ENCODE data around the gene MAP1LC3B.

MAP1LC3B gene

DNA sequence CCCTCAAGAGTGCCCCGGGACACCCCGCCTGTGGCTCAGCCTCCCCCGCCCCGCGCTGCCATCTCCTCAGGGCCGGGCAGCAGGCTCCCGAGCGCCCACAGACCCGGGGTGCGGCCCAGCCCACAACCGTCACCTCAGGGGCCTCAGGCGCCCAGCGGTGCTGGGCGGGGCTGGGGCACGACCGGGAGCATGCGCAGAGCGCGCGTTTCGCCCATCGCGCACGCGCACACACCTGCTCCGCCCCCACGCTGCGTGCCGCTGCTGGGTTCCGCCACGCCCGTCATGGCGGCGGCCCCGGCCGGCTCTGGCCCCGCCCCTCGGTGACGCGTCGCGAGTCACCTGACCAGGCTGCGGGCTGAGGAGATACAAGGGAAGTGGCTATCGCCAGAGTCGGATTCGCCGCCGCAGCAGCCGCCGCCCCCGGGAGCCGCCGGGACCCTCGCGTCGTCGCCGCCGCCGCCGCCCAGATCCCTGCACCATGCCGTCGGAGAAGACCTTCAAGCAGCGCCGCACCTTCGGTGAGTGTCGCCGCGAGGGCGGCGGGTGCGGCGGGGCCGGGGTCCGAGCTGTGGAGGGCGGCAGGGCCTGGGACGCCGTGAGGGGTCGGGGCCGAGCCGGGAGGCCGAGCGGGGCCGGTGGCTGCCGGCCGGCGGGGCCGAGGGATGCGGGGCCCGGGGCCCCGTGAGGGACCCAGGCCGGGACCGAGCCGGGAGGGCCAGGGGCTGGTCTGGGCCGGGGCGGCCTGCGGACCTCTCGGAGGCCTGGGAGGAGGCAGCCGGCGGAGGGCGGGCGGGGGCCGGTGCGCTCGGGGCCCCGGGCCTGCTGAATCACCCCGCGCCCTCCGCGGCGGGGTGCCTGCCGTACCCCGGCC is at the start of gene MAP1LC3B:
Gene MAP1LC3B, plus strand, starts transcription at position 387 of the 871 bp plus-strand sequence. Its CDS starts 92 bp downstream, at position 479.
- peak; percentile 98 for DNase-seq

DNA sequence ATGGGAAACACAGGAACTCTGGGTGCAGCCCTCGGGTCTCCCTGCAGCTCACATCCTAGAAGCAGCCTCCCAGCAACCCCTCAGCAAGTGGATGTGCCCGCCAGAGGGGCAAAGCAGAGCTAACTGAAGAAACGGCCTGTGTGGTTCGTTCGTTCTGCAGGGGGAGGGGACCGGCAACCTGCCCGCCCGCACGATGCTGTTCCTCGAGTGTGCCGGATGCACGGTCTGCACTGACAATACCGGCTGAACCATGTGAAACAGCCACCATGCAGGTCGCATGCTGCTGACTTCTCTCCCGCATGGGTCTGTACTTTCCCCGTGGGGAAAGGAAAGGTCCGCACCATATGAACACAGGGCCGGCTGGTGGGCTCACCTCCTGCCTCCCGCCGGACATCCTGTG is 49.6 kb upstream of the MAP1LC3B start:
- DNase-seq: no peak

DNA sequence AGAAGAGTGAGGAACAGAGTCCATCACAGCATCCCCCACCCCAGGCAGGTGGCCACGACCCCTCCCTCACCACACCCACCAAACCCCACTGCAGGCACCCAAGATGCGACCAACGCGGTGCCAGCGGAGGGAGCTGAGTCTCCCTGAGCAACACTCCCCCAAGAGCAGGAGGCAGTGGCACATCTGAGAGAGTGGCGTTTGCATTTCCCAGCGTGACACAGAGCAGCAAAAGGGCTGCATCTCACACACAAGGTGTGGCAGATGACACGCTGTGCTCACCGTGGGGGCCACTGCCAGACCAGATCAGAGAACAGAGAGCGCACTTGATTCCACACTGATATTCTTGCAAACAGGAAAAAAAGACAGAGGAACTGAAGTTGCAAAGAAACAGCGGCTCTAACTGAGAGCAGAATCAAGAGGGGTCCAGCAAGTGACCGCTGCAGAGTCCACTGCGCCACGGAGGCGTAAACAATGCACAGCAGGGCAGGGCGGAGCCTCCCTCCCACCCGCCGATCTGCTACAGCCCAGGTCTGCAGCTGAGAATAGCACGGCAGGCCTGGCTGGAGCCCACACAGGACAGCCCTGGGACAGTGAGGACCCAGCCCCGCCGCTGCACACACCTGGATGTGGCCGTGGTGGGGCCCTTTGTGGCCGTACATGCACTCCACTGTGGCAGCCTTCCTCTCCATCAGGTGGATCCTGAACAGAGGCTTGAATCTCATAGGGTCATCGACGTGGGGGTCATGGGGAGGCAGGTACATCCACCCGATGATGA is 49.0 kb upstream of the MAP1LC3B start:
- DNase-seq: no peak

DNA sequence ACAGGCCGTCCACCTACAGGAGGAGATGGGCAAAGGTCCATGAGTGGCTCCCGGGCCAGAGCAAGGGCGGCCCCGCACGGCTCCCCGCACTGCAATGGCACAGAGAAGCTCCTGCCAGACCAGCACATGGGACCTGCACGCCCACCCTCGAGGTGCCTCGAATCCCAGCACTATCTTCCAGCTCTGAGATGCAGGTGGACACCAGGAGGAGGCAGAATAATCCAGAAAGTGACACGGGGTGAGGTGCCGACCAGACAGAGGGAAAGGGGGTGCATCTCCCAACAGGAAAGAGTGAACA is 48.4 kb upstream of the MAP1LC3B start:
- DNase-seq: no peak

DNA sequence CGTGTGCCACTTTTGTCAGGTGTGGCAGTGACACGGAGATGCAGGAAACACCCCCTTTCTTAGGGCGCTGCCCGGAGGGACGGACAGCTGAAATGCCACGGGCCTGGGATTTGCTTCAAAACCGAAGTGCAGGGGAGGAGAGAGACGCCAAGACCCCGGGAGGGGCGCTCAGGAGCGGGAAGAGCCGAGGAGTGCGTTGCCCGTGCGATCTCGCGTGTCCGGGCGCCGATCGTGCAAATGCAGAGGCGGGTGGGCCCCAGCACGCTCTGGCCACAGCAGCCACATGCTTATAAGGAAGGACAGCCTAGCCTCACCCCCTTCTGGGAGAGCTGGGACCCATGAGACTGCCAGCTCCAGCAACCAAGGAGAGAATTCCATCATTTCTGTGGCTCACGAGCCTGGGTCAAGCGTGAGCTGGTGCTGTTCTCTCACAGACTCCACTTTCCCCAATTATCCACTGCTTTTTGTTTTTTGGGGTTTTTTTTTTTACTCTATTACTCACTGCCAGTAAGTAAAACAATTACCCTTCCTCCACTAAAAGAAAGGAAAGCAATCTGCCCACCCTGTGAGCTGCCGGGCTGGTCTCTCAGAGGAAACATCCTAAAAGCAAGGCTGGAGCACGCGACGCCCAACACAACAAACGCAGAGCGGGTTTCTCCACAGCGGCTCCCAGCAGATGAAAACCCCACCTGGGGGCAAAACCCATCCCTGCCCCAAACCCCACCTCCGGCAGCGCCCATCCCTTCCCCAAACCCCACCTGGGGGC is 47.8 kb upstream of the MAP1LC3B start:
- DNase-seq: no peak

DNA sequence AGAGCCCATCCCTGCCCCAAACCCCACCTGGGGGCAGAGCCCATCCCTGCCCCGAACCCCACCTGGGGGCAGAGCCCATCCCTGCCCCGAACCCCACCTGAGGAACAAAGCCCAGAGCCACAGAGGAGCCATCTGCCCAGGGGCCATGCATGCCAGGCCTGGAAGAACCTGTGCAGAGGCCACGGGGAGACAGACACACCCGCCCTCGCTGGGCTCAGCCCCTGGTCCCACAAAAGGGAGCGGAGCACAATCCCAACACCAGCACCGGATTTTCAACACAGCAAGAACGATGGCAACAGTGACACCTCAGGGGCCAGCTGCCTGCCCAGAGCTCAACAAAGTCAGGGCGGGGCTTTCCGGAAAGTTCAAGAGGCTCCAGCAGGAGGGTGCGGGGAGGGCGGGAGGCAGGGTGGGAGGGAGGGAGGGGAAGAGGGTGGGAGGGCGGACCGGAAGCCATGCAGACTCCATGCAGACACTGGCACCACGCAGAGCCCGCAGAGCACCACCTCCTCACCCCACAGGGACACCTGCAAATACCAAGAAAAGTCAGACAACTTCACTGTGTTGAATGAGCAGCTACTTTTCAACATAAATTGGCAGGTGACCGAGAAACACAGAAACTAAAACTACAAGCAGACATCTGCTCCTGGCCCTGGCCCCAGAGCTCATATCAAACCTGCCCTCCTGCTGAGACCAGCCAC is 47.1 kb upstream of the MAP1LC3B start:
- DNase-seq: peak; percentile 37

DNA sequence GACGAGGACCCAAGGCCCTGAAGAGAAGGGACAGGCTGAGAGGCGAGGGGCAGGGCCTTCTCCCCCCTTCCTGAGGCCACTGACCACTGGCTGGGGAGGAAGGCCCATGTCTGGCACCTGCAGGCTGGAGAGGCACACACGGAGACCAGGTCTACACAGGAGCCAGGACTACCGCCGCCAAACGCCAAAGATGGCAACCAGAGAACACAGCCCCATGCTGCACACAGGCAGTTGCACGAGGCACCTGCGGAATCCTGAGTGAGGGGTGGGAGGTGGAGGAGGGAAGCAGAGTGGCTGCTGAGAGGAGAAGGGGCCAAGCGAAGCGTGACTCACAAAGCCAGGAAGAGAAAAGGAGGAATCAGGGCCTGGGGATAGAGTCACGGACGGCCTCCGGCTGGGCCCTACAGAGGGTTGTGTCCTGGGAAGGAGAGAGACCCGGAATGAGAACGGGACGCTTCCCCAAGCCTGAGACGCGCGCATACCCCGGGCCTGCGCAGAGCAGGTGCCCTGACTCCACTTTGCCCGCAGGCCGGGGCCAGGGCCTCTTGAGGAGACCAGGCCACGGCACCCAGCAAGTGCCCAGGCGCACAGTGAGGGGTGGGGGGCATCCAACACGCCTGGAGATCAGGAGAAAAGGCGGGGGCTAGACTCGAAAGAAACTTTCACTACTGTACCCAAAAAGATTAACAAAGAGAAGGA is 46.3 kb upstream of the MAP1LC3B start:
- no peak for DNase-seq

DNA sequence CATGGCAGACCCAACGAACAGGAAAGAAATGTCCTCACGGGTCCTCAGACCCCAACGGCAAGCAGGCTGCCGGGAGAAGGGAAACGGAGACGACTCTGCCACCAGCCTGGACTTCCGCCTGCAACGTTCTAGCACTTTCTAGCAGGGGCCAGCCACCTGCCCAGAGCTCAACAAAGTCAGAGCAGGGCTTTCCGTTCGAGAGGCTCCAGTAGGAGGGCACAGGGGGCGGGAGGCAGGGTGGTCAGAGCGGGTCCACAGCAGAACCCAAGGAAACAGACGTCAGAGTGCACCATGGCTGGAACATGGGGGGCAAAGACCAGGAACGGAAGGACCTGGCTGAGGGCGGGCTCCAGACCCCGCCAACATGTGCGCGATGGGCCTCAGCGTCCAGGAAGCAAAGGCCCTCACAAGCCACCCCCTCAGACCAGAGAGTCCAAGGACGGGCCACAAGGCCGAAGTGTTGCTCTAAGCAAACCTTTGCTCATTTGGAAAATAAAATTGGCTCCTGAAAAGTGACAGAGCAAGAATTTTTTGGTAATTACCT is 45.5 kb upstream of the MAP1LC3B start:
- no peak for DNase-seq

DNA sequence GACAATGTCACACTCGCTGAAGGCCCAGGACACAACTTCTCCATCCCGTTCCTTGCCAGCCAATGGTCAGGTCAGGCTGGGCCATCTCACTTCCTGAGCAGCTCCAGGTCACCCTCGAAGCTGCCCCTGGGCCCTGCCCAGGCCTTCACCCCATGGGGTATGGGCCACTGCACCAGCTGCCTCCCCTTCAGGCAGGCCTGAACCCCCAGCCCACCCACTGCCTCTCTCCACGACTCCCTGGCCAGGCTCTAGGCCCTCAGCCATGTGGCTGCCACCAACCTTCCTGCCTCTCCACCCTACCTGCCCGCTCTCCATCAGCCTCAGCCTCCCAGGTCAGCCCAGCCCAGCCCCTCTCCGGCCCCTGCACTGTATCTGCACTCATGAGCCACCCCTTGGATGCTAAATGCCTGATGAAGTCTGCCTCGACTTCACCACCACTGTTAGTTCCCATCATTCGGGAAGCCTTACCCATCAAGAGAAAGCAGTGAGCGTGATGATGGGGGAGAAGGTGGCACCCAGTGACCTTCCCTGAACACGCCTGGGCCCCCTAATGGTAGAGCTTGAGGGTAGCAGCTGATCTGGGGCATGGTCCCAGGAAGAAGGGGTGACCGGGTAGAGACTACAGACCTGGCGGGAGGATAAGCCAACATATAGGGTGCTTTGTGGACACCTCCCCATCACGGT is 44.1 kb upstream of the MAP1LC3B start:
- no peak for DNase-seq

DNA sequence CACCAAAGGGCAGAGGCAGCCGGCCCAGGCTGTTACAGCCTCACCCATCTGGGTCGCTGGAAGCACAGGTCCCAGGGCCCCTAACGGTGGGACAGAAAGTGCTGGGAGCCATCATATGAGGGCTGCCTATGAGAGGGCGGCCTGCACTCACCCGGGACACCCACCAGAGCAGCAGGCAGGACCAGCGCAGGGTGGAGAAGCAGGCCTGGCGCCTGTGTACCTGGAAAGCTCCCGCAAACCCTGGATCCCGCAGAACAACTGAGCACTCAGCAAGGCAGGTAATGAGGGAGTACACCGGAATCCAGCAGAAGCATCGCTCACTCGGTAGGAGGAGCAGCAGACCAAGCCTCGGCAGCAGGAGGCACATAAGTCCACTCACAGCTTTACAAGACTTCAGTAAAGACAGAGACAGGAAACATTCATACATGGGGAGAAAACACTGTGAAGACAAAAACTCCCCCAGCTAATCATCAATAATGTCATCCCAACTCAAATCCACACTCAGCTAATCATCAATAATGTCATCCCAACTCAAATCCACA is 43.4 kb upstream of the MAP1LC3B start:
- no peak for DNase-seq

DNA sequence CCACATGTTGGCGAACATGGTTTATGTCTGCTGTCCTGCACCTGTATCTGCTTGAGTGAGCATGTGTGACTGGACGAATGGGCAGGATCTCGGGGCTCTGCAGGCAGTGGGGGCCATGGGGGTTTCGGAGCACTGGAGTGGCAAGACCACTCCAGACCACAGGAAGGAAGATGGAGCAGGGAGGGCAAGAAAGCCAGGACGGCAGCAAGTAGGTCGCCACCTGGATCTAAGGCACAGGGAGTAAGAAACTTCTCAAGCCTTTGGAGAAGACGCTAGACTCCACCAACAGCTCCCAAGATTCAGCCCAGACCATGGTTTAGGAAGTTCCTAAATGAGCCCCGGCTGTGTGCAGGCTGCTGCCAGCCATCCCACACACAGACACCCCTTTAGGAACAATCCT is 42.1 kb upstream of the MAP1LC3B start:
- DNase-seq: no peak

DNA sequence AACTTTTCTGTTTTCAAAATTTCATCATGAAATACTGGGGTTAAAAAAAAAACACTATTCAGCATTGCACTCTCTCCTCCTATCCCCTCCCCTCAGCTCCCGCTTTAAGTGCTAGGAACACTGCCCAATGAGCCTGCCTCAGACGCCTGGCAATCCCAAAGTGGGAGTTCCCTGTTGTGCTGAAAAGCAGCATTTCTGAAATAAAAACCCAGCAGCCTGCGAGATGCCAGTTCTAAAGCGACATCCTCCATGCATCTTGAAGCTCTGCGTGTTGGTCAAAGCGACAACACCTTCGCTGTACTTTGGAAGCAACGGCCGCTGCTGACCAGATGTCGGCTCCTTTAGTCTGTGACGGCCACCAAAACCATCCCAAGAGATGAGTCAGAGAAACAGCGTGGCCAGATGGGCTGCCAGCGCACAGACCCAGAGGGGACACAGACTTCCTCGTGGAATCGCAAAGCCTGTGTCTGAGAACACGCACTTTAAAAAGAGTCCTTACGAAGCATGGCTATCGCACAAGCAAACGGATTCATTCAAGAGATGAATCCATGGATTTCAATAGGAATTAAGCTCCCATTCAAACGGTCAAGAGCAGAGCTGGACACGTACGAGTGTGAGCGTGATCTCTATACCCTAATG is 41.3 kb upstream of the MAP1LC3B start:
- DNase-seq: no peak

DNA sequence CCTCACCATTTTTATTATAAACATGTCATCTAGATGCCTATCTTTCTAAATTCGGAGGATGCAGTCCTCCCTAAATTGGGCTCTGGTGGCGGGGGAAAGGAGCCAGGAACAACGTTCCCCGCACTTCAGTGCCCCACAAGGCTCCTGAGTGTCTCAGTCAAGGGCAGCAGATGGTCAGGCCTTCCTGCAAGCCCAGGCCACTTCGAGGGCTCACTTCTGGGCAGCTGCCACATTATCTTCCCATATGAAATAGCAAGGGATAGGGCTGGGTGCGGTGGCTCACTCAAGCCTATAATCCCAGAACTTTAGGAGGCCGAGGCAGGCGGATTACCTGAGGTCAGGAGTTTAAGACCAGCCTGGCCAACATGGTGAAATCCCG is 40.8 kb upstream of the MAP1LC3B start:
- DNase-seq: no peak

DNA sequence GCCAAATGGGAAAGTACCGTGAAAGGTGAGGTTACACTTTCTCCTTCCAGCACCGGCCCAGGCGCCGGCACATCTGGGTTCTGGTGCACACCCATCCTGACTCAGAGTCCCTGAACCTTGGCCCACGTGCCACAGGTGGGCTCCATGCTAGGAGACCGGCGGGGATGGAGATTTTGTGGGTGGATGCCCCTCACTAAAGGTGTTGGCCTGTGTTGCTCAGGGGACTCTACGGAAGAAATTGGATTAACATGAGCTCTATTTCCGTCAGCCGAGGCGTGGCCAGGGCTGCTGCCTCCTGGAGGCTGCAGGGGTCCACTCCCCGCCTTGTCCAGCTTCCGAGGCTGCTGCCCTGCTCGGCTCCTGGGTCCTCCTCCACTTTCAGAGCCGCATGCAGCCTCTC is 39.3 kb upstream of the MAP1LC3B start:
- no peak for DNase-seq

DNA sequence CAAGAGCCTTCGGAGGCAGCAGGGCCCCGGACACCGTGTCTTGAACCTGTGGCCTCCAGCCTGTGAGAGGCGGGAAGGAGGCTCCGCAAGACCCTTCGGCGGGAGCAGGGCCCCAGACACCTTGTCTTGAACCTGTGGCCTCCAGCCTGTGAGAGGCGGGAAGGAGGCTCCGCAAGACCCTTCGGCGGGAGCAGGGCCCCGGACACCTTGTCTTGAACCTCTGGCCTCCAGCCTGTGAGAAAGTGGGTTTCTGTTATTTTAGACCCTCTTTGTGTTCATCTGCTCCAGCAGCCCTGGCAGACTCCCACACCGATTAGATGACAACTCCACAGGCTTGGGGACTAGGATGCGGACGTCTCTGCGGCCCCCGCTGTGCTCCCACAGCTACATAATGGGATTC is 38.5 kb upstream of the MAP1LC3B start:
- DNase-seq: no peak

DNA sequence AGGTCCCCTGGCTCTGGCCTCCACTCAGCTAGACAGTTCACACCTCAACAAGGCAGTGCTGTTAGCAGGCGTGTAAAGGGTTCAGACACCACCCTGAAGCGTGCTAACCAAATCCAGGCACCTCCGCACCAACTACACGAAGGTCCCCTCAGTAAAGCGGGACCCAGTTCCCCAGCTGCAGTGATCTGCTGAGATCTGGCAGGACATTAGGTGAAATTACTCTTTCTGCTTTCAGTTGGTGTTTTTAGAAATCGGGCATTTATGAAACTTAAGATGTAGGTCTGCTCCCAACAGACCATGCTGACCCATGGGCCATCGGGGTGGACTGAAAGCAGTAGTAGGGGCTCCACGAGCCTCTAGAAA is 35.7 kb upstream of the MAP1LC3B start:
- DNase-seq: no peak

DNA sequence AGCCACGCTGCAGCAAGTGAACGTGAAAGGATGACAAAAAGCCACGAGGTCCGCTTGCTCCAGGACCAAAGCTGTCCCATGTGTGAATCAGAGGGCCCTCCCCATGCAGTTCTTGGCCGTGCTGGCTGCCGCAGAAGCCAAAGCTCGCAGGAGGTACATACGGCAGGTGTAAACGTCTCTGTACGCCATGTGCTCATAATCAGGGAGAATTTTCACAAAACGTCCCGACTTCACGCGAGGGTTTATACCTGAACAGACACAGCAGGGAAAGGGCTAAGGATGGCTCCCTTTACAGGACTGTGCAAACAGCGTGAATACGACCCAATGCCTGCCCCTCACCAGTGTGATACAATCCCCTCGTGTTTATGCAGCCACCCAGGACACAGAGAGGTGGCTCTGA is 33.9 kb upstream of the MAP1LC3B start:
- DNase-seq: no peak

DNA sequence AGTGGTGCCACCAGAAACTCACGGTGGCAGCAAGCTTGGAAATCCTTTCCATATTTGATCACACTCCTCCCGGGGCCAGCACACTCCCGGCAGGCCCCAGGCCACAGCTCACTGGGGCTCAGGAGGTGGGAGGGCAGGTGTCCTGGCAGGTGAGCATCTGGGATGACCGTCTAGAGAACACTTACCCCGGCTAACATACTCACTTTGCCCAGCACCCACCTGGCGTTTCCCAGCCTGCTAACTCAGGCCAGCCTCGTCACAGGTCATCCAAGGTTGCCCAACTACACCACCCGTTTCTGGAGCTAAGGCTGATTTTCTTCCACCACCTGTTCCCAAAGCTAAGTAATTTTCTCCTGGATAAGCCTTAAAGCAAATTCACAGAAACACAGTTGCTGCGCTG is 33.4 kb upstream of the MAP1LC3B start:
- DNase-seq: no peak

DNA sequence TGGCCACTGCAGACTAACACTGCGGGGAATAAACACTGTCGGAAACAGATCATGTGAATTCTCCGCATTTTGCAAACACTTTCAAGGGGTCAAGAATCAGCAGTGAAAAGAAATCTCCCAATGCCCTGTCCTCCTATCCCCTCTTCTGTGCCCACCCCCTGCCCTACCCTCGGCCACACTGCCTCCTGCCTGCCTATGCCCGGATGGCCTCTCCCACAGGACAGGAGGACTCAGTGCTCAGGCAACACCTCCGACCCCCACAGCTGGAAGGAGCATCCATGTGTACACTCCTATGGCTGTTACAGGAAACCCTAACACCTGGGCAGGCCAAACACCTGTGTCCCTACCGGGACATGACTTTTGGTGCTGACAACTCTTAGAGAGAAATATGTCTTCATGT is 33.0 kb upstream of the MAP1LC3B start:
- no peak for DNase-seq

DNA sequence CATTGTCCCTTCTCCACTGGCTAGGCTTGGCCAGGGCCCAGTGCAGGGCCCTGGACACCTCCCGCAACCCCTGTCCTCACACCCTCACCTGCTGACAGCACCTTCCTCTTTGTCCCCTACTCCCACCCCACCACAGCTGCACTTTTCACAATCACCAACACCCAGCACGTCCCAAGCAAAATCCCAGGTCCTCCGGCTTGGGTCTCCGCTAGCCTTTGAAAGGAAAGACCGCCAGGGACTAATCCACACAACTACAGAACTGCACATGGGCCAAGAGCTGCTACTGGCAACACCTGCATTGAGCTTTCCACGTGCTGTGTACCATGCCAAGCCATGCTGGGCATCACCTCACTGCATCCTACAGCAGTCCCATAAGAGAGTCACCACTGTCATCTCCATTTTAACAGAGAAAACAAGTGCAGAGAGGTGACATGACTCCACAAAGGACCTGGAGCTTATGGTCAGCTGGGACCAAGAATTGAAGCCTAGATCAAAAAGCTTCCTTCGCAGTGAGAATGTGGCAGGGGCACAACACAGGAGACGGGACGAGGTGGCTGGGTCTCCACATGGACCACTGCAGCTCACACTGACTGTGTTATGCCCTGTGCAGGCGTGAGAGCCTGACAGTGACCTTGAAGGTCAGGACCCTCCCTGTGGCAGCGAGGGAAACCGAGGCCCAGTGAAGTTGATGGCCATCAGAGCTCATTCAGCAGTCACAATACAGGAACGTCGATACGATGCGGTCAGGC is 31.1 kb upstream of the MAP1LC3B start:
- no peak for DNase-seq
